ACC112 (cell line): Measurements from ENCODE around the gene CETN1.

Experiments
- H2AFZ ChIP-seq: fragments of 200-600 bp; sonication (generic); one replicate; pipeline ENCODE4 v1.6.0; 2017; ENCODE audit warnings: antibody characterized with exemption, low read length; ENCODE audit not compliant: unreplicated experiment
- H3K27ac ChIP-seq: fragments of 200-600 bp; sonication (generic); 2 replicates; pipeline ENCODE4 v1.5.1; 2014; ENCODE audit warnings: low read depth, mild to moderate bottlenecking, antibody characterized with exemption, low read length, moderate library complexity
- H3K27me3 ChIP-seq: fragments of 200-600 bp; sonication (generic); 2 replicates; pipeline ENCODE4 v1.6.1; 2014; ENCODE audit warnings: mild to moderate bottlenecking, antibody characterized with exemption, low read length, moderate library complexity, mixed read lengths; ENCODE audit not compliant: insufficient read depth
- H3K36me3 ChIP-seq: fragments of 200-600 bp; sonication (generic); 2 replicates; pipeline ENCODE4 v1.6.1; 2016; ENCODE audit warnings: mild to moderate bottlenecking, antibody characterized with exemption, low read length, moderate library complexity, mixed read lengths; ENCODE audit not compliant: insufficient read depth
- H3K4me1 ChIP-seq: fragments of 200-600 bp; sonication (generic); one replicate; pipeline ENCODE4 v1.6.1; 2016; ENCODE audit warnings: low read length, mixed read lengths; ENCODE audit not compliant: insufficient read depth, unreplicated experiment, control insufficient read depth
- H3K4me3 ChIP-seq: fragments of 200-600 bp; sonication (generic); 2 replicates; pipeline ENCODE4 v1.5.1; 2014; ENCODE audit warnings: mild to moderate bottlenecking, low read depth, low read length
- H3K79me2 ChIP-seq: fragments of 200-600 bp; sonication (generic); one replicate; pipeline ENCODE4 v1.6.0; 2016; ENCODE audit warnings: low read length; ENCODE audit not compliant: control insufficient read depth, unreplicated experiment, insufficient read depth

The CETN1 gene

DNA sequence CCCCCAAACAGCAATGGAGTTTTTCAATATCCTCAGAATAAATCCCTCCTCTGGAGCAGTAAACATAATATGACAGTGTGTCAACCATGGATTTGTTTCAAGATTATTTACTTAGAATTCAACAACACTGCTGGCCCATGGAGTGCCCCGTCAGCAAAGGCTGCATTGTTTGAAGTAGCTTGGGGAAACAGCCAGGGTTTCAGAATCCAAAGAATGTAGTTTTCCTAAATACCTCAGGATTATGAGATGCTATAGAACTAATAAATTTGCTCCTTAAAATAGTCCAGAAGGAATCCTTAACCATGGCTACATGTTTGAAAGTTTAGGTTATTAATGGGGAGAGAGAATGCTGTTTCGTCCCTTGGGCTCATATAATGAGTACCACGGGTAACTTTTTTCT is 13.1 kb upstream of the CETN1 start:
- no peak overlapping the region for H3K27ac ChIP-seq
- no peak overlapping the region for H2AFZ ChIP-seq
- H3K4me3 ChIP-seq: no peak overlapping the region
- H3K36me3 ChIP-seq: no peaks in the 10 kb centered on the region
- no peaks in the 10 kb centered on the region for H3K4me1 ChIP-seq
- H3K27me3 ChIP-seq: peaks cover 44% of the 10 kb centered on the region
- no peaks in the 10 kb centered on the region for H3K79me2 ChIP-seq

DNA sequence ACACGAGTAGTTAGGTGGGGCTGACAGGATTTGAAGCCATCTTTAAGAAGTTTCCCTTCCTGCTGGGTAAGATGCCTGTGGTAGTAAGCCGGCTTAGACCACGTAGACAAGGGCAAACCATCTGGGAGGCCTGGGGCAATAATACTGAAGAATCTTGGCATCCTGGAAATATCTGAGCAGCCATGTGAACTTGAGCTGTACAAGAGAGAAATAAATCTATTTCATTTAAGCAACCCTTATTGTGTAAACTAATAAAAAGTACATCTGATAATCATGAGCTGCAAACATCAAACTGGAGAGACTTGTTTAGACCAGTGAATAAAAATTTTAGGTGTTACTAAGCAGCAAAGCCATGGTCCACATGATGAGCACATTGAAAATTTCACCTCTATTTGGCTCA is 11.4 kb upstream of the CETN1 start:
- H3K27me3 ChIP-seq: peaks cover 54% of the 10 kb centered on the region
- H3K4me3 ChIP-seq: no peak overlapping the region
- no peaks in the 10 kb centered on the region for H3K4me1 ChIP-seq
- no peak overlapping the region for H3K27ac ChIP-seq
- no peaks in the 10 kb centered on the region for H3K79me2 ChIP-seq
- H3K36me3 ChIP-seq: no peaks in the 10 kb centered on the region
- H2AFZ ChIP-seq: no peak overlapping the region

DNA sequence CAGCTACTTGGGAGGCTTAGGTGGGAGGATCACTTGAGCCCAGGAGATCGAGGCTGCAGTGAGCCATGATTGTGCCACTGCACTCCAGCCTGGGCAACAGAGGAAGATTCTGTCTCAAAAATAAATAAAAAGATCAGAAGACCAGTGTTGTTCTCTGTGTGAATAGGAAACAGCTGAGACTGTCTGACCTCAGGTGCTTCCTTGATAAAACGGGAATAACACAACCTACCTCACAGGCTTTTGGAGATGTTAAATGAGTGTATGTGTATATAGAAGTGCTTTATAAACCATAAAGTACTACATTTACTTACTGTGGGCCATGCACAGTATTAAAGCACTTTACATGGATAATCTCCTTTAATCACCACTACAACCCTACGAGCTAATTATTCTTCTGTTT is 9.9 kb upstream of the CETN1 start:
- Histone ChIP-seq H3K27ac (no peak overlapping the region), H2AFZ (no peak overlapping the region), H3K27me3 (peaks cover 59% of the 10 kb centered on the region), H3K36me3 (no peaks in the 10 kb centered on the region), H3K4me3 (no peak overlapping the region), H3K4me1 (no peaks in the 10 kb centered on the region), H3K79me2 (no peaks in the 10 kb centered on the region)

DNA sequence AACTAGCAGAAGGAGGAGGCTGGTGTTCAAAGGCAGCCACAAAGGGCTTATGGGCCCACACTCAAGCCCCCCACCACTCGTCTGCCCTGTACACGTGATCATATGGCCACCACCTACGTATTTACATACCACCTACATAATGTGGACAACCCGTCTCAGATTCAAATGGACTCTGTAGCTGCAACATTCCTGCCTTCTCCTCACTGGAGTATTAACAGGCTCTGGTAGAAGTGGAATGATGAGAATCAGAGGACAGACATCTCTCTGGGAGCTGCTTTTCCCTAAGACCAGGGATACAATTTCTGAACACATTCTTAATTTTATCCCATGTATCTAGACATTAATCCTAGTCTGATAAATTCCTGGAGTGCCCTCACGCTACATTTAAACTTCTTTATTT is 9.5 kb upstream of the CETN1 start:
- Histone ChIP-seq H3K27me3 (peaks cover 59% of the 10 kb centered on the region), H3K27ac (no peak overlapping the region), H3K4me1 (no peaks in the 10 kb centered on the region), H3K79me2 (no peaks in the 10 kb centered on the region), H2AFZ (no peak overlapping the region), H3K4me3 (no peak overlapping the region), H3K36me3 (no peaks in the 10 kb centered on the region)

DNA sequence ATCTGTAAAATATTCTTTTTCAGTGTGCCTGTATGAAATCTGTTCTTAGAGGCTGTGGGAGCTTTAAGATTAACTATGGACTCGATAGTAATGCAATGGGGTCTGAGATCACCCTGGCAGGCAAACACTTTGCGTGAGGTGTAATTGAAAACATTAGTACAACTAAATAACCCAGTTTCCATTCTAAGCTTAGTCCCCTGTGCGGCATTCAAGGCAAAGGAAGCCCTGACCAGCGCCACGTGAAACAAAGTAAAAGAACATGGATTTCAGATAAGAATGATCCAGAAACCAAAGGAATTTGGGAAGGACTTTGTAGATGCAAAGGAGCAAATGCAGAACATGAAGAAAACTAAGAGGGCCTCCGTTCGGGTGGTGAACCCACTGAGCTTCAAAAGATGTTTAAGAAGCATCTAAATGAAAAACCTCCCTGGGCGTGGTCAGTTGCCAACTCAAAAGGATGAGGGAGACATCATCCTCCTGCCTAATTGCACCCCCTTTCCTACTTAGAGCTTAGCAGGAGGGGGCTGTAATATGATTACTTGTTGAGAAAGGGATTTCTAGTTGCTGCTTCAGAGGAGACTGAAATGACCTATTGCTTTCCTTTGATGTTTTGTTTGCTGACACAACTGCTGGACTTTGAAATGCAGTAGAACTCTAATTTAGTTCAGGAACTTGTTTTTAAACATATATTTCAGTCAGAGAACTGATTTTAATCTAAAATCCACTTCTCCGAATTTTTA is 7.9 kb upstream of the CETN1 start:
- no peak overlapping the region for H3K27ac ChIP-seq
- no peak overlapping the region for H2AFZ ChIP-seq
- H3K79me2 ChIP-seq: no peaks in the 10 kb centered on the region
- no peaks in the 10 kb centered on the region for H3K4me1 ChIP-seq
- H3K27me3 ChIP-seq: peaks cover 46% of the 10 kb centered on the region
- no peak overlapping the region for H3K4me3 ChIP-seq
- H3K36me3 ChIP-seq: no peaks in the 10 kb centered on the region

DNA sequence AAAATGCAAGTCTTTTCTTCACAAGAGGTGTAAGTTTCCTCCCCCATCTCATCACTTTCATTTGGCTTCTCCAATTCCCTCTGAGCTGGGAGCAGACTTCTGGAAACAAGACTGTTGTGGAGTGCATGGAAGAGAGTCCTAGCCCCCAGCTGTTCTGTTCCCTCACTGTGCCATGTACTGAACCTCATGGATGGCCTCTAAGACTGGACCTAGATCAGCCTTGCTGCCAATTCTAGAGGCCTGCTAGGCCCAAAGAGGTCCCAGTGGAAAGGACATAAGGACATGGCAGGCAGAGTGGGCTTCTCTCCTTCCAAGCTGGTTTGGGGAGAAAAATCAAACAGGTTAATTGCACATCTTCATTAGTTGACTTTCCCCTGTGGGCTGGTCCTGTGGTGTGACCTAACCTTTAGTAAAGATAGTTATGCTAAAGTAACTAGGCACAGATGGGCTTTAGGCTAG is 7.3 kb upstream of the CETN1 start:
- H3K27ac ChIP-seq: no peak overlapping the region

DNA sequence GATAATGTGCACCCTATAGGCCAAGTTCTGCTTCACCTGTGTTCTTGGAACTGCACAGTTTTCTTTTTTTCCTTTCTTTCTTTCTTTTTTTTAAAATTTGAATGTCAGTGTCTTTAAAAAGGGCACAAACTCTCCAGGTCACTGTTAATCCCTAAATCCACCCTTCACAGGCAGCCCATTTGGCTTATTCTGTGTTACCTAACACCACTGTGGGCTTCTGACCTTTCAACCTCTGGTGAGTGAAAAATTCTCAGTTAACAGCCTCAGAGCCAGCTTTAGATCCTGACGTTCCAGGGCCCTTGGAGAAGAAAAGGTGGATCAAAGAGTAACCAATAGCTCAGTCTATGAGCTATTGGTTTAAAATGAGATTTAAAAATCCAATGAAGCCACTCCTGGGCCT is 6.8 kb upstream of the CETN1 start:
- no peak overlapping the region for H3K27ac ChIP-seq
- no peak overlapping the region for H3K4me3 ChIP-seq
- no peaks in the 10 kb centered on the region for H3K79me2 ChIP-seq
- no peak overlapping the region for H2AFZ ChIP-seq
- no peaks in the 10 kb centered on the region for H3K36me3 ChIP-seq
- no peaks in the 10 kb centered on the region for H3K4me1 ChIP-seq
- peaks cover 43% of the 10 kb centered on the region for H3K27me3 ChIP-seq

More for the DNA sequence above, 7.3 kb upstream of the CETN1 start:
- Histone ChIP-seq H3K4me1 (no peaks in the 10 kb centered on the region), H3K4me3 (no peak overlapping the region), H3K36me3 (no peaks in the 10 kb centered on the region), H3K27me3 (peaks cover 43% of the 10 kb centered on the region), H3K79me2 (no peaks in the 10 kb centered on the region), H2AFZ (no peak overlapping the region)

DNA sequence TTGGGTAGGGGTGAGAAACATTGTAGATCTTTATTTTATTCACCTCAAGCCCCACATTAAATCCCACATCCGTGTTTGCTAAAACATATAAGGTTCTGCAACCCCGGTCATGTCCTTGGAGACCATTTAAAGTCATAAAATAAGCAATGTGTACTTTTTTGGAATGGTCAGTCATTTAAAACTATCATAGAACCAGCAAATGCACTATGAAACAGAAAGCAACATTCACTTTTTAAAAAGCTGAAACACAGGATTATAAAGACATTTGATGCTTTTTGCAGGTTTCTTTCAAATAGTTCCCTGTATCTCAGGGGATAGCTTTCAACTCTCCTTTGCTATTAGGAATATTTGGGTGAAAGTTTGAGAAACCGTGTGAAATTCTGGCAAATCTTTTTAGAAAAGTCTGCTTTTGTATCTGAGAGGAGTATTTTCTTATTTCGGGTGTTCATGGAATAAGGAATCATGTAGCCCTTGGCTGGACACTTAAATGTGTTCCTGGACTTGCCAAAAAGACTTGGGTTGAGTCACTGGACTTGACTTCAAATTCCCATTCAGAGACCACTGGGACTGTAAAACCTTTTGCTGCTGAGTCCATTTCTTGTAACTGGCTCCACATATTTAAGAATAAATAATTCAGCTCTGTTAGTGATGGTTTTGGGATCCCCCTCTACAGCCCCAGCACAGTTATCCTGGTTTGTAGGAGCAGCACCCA is 5.9 kb upstream of the CETN1 start:
- Histone ChIP-seq H3K36me3 (no peaks in the 10 kb centered on the region), H3K4me3 (no peak overlapping the region), H3K27ac (no peak overlapping the region), H3K79me2 (no peaks in the 10 kb centered on the region), H2AFZ (no peak overlapping the region), H3K27me3 (peaks cover 36% of the 10 kb centered on the region), H3K4me1 (no peaks in the 10 kb centered on the region)

DNA sequence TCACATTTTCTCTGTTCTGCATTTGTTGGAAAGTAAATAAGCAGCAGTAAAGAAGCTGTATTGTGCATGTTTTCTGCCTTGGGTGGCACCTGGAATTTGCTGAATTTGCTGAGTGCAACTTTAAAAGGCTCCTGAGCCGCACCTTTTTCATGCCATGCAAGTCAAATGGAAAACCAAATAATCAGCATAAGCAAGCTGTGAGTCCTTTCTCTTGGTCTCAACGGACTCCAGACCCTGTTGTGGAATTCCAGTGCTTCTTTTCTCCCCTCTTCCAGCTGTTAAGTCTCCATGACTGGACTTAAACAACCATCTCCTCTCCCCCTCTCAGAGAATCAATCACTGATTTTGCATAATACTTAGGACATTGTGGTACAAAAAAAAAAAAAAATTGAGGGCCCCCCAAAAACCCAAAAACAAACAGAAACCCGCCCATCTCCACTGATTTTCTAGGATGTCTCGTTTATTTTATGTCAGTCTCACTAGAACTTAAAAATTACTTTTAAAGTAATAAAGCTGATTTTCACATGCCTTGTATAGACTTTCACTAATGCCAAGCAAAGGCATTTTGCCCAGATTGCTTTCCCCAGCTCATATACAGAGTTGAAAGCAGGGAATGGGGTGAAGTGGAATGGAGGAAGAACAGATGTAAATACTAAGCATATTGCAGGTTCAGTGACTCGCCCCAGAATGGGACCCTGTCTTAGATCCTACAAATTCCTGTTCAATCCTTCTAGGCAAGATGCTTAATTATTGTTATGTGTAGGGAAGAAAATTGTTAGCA is 5.1 kb upstream of the CETN1 start:
- Histone ChIP-seq H2AFZ (no peak overlapping the region), H3K27me3 (peaks cover 36% of the 10 kb centered on the region), H3K4me3 (no peak overlapping the region), H3K36me3 (no peaks in the 10 kb centered on the region), H3K27ac (no peak overlapping the region), H3K79me2 (no peaks in the 10 kb centered on the region), H3K4me1 (no peaks in the 10 kb centered on the region)

DNA sequence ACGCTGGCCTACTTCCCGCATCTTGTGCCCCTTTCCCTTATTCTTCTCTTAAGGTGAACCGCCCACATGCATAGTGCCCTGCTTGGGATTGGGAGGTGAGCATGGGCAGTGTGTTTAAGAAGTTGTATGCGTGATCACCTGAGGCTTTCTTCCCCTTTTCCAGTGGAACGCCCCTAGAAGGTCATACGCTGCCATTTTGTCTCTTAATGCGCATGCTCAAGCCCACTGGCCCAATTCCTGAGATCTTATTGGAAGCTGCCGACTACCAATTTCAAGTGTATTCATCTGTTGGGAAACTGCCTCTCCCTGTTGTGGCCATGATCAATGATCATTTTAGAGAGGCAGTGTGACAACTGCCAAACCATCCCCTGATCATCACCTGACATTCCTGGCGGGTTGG is 3.3 kb upstream of the CETN1 start:
- no peak overlapping the region for H3K4me3 ChIP-seq
- no peak overlapping the region for H2AFZ ChIP-seq
- H3K79me2 ChIP-seq: no peaks in the 10 kb centered on the region
- no peak overlapping the region for H3K27ac ChIP-seq
- H3K27me3 ChIP-seq: peaks cover 47% of the 10 kb centered on the region
- no peaks in the 10 kb centered on the region for H3K4me1 ChIP-seq
- H3K36me3 ChIP-seq: no peaks in the 10 kb centered on the region
